AG10803 (cell line): Measurements from ENCODE around the gene FAM185A.

ENCODE experiments used
- DNase-seq: peaks from one replicate; pipeline ENCODE4 v3.0.0; 2010; ENCODE audit warnings: low read depth
- H3K4me3 ChIP-seq: 2 replicates; pipeline ENCODE4 v1.5.1; 2011; ENCODE audit warnings: mild to moderate bottlenecking, low read length, control low read depth
- CTCF ChIP-seq: conservative IDR thresholded peaks from 2 replicates; pipeline ENCODE4 v1.5.1; 2011; ENCODE audit warnings: mild to moderate bottlenecking, low read length, control low read depth, inconsistent platforms

Gene FAM185A

GRCh38 chr7:102840404-102840803, 91.6 kb downstream of the FAM185A start:
- no peak overlapping the region for H3K4me3 ChIP-seq
- TF ChIP-seq CTCF = no peak
- no peak for DNase-seq

DNA sequence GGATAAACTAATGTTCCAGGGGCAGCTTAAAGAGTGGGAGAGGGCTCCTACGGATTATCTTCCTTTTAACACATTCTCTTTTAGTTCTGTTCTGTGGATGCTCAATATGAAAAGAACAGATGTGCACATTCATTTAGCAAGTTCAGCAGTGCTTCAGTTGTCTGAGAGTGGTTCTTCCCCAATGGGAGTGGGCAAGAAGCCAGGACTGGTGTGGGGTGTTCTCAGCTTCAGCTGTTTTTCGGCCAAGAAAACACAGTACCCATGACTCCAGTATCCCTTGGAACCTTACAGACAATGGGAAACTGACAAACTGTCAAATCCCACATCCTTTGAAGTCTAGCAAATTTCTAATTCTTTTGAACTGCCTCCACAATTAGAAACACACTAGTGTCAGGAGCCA, 92.5 kb downstream of the FAM185A start:
- no peak overlapping the region for H3K4me3 ChIP-seq
- no peak for TF ChIP-seq CTCF
- no peak for DNase-seq

DNA sequence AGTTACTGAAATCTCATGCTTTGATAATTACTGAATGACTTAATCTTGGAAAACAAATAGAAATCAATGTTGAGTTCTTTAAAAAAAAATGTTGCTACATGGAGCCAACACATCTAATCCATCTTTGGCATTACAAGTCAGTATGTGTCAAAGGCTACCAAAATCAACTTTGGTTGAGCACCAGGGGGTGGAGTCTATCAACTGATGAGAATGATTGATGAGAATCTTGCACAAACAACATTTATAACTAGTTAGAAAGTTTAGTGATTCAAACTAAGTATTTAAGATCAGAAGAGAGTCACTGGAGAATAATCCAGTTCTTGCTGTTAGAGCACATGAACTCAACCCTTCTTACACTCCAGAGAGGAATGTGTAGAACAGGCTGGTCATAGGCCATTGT, 93.5 kb downstream of the FAM185A start:
- no peak for DNase-seq
- H3K4me3 ChIP-seq = no peak overlapping the region
- TF ChIP-seq CTCF = no peak

DNA sequence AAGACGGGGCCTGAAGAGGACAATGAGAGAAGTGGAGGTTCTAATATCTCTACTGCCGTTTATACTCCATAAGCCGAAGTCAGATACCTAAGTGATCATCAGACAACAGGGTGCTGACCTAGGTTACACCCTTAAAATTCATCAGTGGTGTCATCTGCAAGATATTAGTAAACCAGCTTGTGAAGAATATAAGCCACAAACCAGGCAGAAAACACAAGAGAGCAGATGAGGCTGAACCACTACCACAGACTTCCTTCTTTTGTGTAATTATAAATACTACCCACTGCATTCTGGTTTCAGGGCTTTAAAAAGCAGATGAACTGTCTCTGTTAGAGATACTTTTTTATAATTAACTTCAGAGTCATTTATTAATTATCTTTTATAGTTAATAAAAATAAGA, 95.1 kb downstream of the FAM185A start:
- no peak for TF ChIP-seq CTCF
- DNase-seq = no peak
- H3K4me3 ChIP-seq = no peak overlapping the region

GRCh38 chr7:102845346-102845745, 96.5 kb downstream of the FAM185A start:
- TF ChIP-seq CTCF = no peak
- H3K4me3 ChIP-seq = no peak overlapping the region
- no peak for DNase-seq

DNA sequence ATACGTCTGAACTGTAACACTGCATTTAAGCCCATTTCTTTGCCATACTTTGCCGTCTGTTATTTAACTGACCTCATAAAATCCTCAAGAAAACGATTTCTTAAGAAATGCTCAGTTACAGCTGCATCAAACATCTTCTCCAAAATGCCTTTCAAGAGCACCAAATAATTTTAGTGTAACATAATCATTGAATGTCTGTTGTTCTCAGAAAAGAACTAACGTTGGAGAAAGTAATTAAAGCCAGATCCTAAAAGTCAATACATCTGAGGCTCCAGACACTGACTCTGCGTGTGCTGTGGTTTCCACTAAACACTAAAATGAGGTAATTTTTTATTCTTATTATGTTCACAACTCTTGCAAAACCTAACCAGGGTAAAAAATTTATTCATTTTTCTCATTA, 100.3 kb downstream of the FAM185A start:
- no peak overlapping the region for H3K4me3 ChIP-seq
- peak; percentile 91 for DNase-seq
- TF ChIP-seq CTCF = no peak

- DNase-seq = peak; percentile 58
Measured at GRCh38 chr7:102849538-102849937, 100.7 kb downstream of the FAM185A start.

More at GRCh38 chr7:102849538-102849937, 100.7 kb downstream of the FAM185A start:
- H3K4me3 ChIP-seq = no peak overlapping the region
- TF ChIP-seq CTCF = no peak
